ENCODE measurements around the gene RPAP3.
"Not testable (repeated sequence)": the region's sequence is repeated elsewhere in the genome, so short reads cannot be mapped to it uniquely, and the experiment has no call there.

RPAP3 gene

DNA sequence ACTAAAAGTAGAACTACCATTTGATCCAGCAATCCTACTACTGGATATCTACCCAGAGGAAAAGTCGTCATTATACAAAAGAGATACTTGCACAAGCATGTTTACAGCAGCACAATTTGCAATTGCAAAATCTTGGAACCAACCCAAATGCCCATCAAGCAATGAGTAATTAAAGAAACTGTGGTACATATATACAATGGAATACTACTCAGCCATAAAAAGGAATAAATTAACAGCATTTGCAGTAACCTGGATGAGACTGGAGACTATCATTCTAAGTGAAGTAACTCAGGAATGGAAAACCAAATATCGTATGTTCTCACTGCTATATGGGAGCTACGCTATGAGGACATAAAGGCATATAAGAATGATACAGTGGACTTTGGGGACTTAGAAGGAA lies 63.5 kb downstream of the RPAP3 start:
- H3K9me3 ChIP-seq (ENCODE audit: control insufficient read depth, insufficient read depth, low read length); H3K4me1 ChIP-seq (ENCODE audit: insufficient read depth, low read length); H3K36me3 ChIP-seq (ENCODE audit: insufficient read depth, low read length); H3K9ac ChIP-seq (ENCODE audit: low read depth, low read length): not testable (repeated sequence)

DNA sequence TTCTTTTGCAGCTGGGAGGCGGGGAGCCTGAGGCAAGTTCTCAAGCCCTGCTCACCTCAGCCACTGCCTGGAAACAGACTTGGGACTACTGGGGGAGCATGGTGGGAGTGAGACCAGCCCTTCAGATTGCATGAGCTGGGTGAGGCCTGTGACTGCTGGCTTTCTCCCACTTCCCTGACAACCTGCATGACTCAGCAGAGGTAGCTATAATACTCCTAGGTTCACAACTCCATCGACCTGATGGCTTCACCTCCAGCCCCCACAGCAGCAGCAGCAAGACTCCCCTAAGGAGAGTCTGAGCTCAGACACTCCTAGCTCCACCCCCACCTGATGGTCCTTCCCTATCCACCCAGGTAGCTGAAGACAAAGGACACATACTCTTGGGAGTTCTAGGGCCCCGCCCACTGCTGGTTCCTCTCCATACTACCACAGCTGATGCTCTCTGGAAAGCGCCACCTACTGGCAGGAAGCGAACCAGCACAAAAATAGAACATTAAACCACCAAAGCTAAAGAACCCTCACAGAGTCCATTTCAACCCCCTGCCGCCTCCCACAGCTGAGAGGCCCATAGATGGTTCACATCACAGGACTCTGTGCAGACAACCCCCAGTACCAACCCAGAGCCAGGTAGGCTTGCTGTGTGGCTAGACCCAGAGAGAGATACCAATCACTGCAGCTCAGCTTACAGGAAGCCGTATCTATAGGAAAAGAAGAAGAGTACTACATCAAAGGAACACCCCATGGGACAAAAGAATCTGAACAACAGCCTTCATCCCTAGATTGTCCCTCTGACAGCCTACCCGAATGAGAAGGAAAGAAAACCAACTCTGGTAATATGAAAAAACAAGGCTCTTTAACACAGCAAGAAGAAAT lies 68.7 kb downstream of the RPAP3 start:
- Histone ChIP-seq H3K4me1 (ENCODE audit: insufficient read depth, low read length) (no peaks in the 10 kb centered on the region; the same call in 1 of the 2 replicates), H3K9ac (ENCODE audit: low read depth, low read length) (no peak overlapping the region), H3K9me3 (ENCODE audit: control insufficient read depth, insufficient read depth, low read length) (no peaks in the 10 kb centered on the region), H3K36me3 (ENCODE audit: insufficient read depth, low read length) (no peaks in the 10 kb centered on the region)

DNA sequence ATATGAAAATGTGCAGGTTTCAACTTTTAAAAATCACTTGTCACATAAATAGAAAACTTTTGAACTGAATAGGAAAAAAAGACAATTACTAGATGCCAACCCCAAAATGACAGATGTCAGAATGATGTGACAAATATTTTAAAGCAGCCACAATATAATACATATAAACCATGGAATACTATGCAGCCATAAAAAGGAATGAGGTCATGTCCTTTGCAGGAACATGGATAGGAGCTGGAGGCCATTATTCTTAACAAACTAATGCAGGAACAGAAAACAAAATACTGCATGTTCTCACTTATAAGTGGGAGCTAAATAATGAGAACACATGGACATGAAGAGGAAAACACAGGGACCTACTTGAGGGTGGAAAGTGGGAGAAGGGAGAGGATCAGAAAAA lies 70.1 kb downstream of the RPAP3 start:
- H3K4me1 ChIP-seq (ENCODE audit: insufficient read depth, low read length); H3K9ac ChIP-seq (ENCODE audit: low read depth, low read length); H3K9me3 ChIP-seq (ENCODE audit: control insufficient read depth, insufficient read depth, low read length); H3K36me3 ChIP-seq (ENCODE audit: insufficient read depth, low read length): not testable (repeated sequence)

DNA sequence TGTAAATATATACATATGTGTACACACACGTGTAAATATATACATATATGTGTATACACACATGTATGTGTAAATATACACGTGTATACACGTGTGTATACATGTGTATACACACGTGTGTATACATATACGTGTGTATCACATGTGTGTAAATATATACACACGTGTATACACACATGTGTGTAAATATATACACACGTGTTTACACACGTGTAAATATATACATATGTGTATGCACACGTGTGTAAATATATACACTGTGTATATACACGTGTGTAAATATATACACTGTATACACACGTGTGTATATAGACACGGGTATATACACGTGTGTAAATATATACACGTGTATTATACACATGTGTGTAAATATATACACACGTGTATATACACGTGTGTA lies 71.7 kb downstream of the RPAP3 start:
- Histone ChIP-seq H3K4me1 (ENCODE audit: insufficient read depth, low read length) (no peaks in the 10 kb centered on the region; the same call in 1 of the 2 replicates), H3K9ac (ENCODE audit: low read depth, low read length) (no peak overlapping the region), H3K9me3 (ENCODE audit: control insufficient read depth, insufficient read depth, low read length) (no peaks in the 10 kb centered on the region), H3K36me3 (ENCODE audit: insufficient read depth, low read length) (no peaks in the 10 kb centered on the region)

DNA sequence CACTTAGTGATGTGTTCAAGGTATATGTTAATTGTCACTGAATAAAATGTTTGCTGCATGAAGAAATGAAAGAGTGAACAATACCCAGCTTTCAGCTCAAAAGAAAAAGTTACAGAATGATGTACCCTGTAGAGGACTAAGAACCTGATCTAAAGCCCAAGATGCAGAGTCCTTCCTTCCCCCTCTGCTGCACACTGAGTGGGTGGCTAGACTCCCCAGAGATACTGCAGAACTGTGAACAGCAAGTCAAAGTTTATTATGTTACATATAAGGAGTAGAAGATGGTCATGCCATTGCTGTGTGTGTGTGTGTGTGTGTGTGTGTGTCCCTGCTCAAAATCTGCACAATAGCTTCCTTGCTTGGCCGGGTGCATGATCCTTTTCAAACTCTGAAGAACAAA lies 83.9 kb downstream of the RPAP3 start:
- Histone ChIP-seq H3K9me3 (ENCODE audit: control insufficient read depth, insufficient read depth, low read length) (no peaks in the 10 kb centered on the region), H3K9ac (ENCODE audit: low read depth, low read length) (no peak overlapping the region), H3K4me1 (ENCODE audit: insufficient read depth, low read length) (no peaks in the 10 kb centered on the region), H3K36me3 (ENCODE audit: insufficient read depth, low read length) (no peaks in the 10 kb centered on the region; the same call in 1 of the 2 replicates)

DNA sequence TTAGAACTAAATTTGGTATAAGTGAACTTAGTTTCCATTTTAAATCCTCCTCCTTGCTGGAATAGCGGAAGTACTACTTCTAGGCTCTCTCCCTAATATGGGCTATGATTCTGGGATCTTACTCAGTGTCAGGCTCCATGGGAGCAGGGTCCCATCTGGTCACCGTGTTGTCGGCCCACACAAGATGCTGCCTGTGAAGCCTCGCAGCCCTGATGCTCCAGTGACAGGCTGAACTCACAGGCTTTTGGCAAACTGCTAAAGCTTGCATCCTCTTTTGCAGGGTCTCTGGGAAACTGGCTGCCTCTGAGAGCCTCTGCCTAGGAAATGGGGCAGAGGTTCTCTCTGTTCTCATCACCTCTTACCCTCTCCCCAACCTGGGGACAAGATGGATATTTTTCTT lies 88.4 kb downstream of the RPAP3 start:
- Histone ChIP-seq H3K36me3 (ENCODE audit: insufficient read depth, low read length) (no peaks in the 10 kb centered on the region; the same call in 1 of the 2 replicates), H3K9me3 (ENCODE audit: control insufficient read depth, insufficient read depth, low read length) (peaks cover 22% of the 10 kb centered on the region), H3K4me1 (ENCODE audit: insufficient read depth, low read length) (no peaks in the 10 kb centered on the region), H3K9ac (ENCODE audit: low read depth, low read length) (no peak overlapping the region)

DNA sequence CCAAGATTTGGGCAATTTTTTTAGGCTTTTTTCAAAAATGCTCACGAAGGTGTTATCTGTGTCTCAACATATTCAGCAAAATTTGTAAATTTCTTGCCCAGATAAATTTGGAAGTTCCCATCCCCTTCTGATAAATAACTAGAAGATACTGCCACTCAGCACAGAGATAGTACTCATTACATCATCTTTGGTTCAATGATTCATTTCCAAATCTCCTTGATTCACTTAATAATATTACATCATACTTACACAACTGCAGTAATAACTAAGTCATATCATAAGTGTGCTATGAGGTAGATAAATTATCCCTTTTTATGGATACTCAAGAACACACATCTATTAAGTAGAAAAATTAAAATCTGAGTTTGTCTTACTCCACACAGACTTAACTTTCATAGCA lies 89.4 kb downstream of the RPAP3 start:
- no peaks in the 10 kb centered on the region for H3K36me3 ChIP-seq (ENCODE audit: insufficient read depth, low read length)
- H3K9ac ChIP-seq (ENCODE audit: low read depth, low read length) = no peak overlapping the region
- H3K9me3 ChIP-seq (ENCODE audit: control insufficient read depth, insufficient read depth, low read length) = peaks cover 27% of the 10 kb centered on the region
- H3K4me1 ChIP-seq (ENCODE audit: insufficient read depth, low read length) = no peaks in the 10 kb centered on the region

DNA sequence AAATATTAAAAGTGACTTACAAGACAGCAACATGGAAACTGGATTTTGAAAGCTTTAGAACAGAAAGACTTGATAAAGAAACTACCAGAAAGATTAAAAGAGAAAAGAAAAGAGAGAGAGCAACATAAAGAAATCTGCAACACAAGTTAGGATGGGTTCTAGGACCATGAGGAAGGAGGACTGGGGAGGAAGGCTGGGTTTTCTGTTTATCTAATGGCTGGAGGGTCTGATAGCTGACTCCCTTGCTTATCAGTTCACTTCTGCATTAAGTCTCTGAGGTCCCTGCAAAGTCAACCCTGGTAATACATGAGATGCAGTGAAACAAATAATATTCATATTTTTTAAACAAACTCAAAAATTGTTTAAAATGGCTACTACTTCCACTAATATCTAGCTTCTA lies 90.1 kb downstream of the RPAP3 start:
- no peaks in the 10 kb centered on the region for H3K4me1 ChIP-seq (ENCODE audit: insufficient read depth, low read length)
- H3K9ac ChIP-seq (ENCODE audit: low read depth, low read length) = no peak overlapping the region
- peaks cover 27% of the 10 kb centered on the region for H3K9me3 ChIP-seq (ENCODE audit: control insufficient read depth, insufficient read depth, low read length)
- H3K36me3 ChIP-seq (ENCODE audit: insufficient read depth, low read length) = no peaks in the 10 kb centered on the region

DNA sequence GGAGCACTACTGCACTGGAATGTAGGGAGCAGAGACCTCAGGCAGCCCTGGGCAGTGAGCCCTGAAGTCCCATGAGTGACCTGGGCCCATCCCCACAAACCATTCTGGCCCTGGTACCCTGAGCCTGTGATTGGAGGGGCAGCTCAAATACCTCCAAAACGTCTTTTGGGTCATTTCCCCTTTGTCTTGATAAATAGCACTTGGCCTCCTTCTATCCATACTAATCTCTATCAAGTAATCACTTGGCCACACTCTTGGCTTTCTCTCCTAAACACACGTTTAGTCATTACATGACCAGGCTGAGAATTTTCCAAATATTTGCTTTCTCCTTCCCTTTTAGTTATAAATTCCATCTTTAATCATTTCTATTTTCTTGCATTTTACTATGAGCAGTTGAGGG lies 91.3 kb downstream of the RPAP3 start:
- H3K4me1 ChIP-seq (ENCODE audit: insufficient read depth, low read length) = no peaks in the 10 kb centered on the region
- H3K9me3 ChIP-seq (ENCODE audit: control insufficient read depth, insufficient read depth, low read length) = peaks cover 27% of the 10 kb centered on the region

DNA sequence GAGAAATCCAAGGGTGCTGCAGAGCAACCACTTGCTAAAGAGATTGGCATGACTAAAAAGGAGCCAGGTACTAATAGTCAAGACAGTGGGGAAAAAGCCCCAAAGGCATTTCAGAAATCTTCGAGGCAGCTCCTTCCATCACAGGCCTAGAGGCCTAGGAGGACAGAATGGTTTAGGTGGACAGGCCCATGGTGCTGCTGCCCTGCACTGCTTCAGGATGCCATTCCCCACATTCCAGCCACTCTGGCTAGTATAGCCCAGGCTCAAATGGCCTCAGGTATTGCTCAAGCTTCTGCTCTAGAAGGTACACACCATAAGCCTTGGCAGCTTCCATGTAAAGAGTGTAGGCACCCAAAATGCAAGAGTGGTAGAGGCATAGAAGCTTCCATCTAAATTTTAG lies 92.9 kb downstream of the RPAP3 start:
- Histone ChIP-seq H3K36me3 (ENCODE audit: insufficient read depth, low read length) (no peaks in the 10 kb centered on the region), H3K9ac (ENCODE audit: low read depth, low read length) (no peak overlapping the region), H3K9me3 (ENCODE audit: control insufficient read depth, insufficient read depth, low read length) (peaks cover 27% of the 10 kb centered on the region), H3K4me1 (ENCODE audit: insufficient read depth, low read length) (no peaks in the 10 kb centered on the region)

More for the DNA sequence above, 91.3 kb downstream of the RPAP3 start:
- Histone ChIP-seq H3K9ac (ENCODE audit: low read depth, low read length) (no peak overlapping the region), H3K36me3 (ENCODE audit: insufficient read depth, low read length) (no peaks in the 10 kb centered on the region)

DNA sequence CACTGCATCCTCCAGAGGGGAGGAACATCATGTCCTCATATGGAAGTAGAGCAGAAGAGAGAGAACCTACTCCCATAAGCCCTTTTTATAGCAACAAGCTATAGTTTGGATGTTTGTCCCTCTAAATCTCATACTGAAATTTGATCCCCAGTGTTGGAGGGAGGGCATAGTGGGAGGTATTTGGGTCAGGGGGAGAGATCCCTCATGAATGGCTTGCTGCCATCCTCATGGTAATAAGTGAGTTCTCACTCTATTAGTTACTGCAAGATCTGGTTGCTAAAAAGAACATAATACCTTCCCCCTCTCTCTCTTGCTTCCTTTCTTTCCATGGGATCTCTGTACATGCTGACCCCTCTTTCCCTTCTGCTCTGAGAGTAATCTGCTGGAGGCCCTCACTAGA lies 93.9 kb downstream of the RPAP3 start:
- H3K4me1 ChIP-seq (ENCODE audit: insufficient read depth, low read length) = no peaks in the 10 kb centered on the region
- H3K9ac ChIP-seq (ENCODE audit: low read depth, low read length) = no peak overlapping the region
- H3K9me3 ChIP-seq (ENCODE audit: control insufficient read depth, insufficient read depth, low read length) = peaks cover 27% of the 10 kb centered on the region
- no peaks in the 10 kb centered on the region for H3K36me3 ChIP-seq (ENCODE audit: insufficient read depth, low read length)
